ENCODE data around the gene SNRPE.

DNA sequence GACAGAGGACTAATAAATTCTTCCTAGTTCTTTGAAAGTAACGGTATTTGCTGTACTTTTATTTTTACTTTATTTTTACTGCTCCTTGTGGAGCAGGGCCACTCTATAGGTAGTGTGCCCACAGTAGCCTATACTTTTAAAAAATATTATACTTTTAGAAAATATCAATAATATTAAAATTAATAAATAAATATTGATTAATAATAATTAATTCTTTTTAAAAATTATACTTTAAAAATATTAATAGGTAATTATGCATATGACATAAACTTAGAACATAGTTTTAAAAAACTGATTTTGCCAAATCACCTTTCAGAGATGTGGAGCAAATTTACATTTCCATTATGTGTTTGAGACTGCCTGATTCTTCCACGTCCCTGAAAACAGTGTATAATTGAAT lies 35.2 kb upstream of the SNRPE start:
- no peak for TF ChIP-seq CTCF (IDR thresholded peaks at IDR 0.05)
- TF ChIP-seq POLR2A (IDR thresholded peaks at IDR 0.05): no peak
